H1 (cell line): ENCODE measurements around the gene TGM4.

Experiments used
- CBX5 ChIP-seq: fragments of 300-800, 300-1000 bp; sonication (generic); IDR thresholded peaks from 2 replicates; pipeline ENCODE4 v1.7.1; 2016; ENCODE audit warnings: antibody characterized with exemption, low read length, low read depth
- EZH2 ChIP-seq: fragments of 200-600 bp; sonication (generic); IDR thresholded peaks from 2 replicates; pipeline ENCODE4 v1.7.1; 2012; ENCODE audit warnings: low read depth, mild to moderate bottlenecking, moderate library complexity, low read length, inconsistent platforms; ENCODE audit not compliant: severe bottlenecking
- GTF2F1 ChIP-seq: IDR thresholded peaks from 2 replicates; pipeline ENCODE4 v1.6.1; 2012; ENCODE audit warnings: low read depth, low read length, improper control_type of control experiment, borderline replicate concordance
- JUN ChIP-seq: IDR thresholded peaks from 2 replicates; pipeline ENCODE4 v1.6.1; 2011; ENCODE audit warnings: low read depth, mild to moderate bottlenecking, improper control_type of control experiment, low read length
- MAFK ChIP-seq: IDR thresholded peaks from 2 replicates; pipeline ENCODE4 v1.6.1; 2012; ENCODE audit warnings: low read depth, mild to moderate bottlenecking, improper control_type of control experiment, low read length
- POLR2A ChIP-seq, 2 experiments: IDR thresholded peaks; 1 replicate in 1 of 2; 2 replicates in 1 of 2; pipeline ENCODE4 v1.6.1; 2011; ENCODE audit warnings: low read depth in 2 of 2, low read length in 2 of 2, mild to moderate bottlenecking in 2 of 2; ENCODE audit errors: control extremely low read depth in 1 of 2
- POLR2AphosphoS5 ChIP-seq: IDR thresholded peaks from 2 replicates; pipeline ENCODE4 v1.6.1; 2011; ENCODE audit warnings: low read depth, low read length
- RAD21 ChIP-seq, 2 experiments: IDR thresholded peaks in 1 of 2; conservative IDR thresholded peaks in 1 of 2; 2 replicates each; pipeline ENCODE4 v1.6.1; 2011; ENCODE audit warnings: low read depth in 2 of 2, low read length in 2 of 2, improper control_type of control experiment in 1 of 2, inconsistent platforms in 1 of 2, mild to moderate bottlenecking in 1 of 2, moderate library complexity in 1 of 2
- SIN3A ChIP-seq, 2 experiments: IDR thresholded peaks in 1 of 2; conservative IDR thresholded peaks in 1 of 2; 2 replicates each; pipeline ENCODE4 v1.6.1; 2011 to 2012; ENCODE audit warnings: low read length in 2 of 2, improper control_type of control experiment in 1 of 2, low read depth in 1 of 2, mild to moderate bottlenecking in 1 of 2
- SP2 ChIP-seq: IDR thresholded peaks from 2 replicates; pipeline ENCODE4 v1.6.1; 2012; ENCODE audit warnings: mild to moderate bottlenecking, low read length, inconsistent platforms
- TAF7 ChIP-seq: optimal IDR thresholded peaks from 2 replicates; pipeline ENCODE3; 2011; ENCODE audit warnings: low read depth, mild to moderate bottlenecking, inconsistent platforms, low read length, moderate library complexity, borderline replicate concordance
- ZNF274 ChIP-seq: IDR thresholded peaks from 2 replicates; pipeline ENCODE4 v1.7.0; 2012; ENCODE audit warnings: low read length, borderline replicate concordance; ENCODE audit errors: extremely low read depth
- TF ChIP-seq, protein P1 (sequence below), 3 experiments: IDR thresholded peaks; 1 replicate in 2 of 3; 2 replicates in 1 of 3; pipeline versions ENCODE4 v1.5.1 to v1.6.1; 2011; ENCODE audit warnings: low read length in 3 of 3, mild to moderate bottlenecking in 3 of 3, inconsistent platforms in 2 of 3, low read depth in 1 of 3, moderate library complexity in 1 of 3; ENCODE audit not compliant: insufficient read depth in 1 of 3; ENCODE audit errors: control extremely low read depth in 1 of 3
- TF ChIP-seq, protein P2 (sequence below): IDR thresholded peaks from 2 replicates; pipeline ENCODE4 v1.6.1; 2011; ENCODE audit warnings: low read depth, mild to moderate bottlenecking, low read length; ENCODE audit not compliant: insufficient read depth

DNA sequence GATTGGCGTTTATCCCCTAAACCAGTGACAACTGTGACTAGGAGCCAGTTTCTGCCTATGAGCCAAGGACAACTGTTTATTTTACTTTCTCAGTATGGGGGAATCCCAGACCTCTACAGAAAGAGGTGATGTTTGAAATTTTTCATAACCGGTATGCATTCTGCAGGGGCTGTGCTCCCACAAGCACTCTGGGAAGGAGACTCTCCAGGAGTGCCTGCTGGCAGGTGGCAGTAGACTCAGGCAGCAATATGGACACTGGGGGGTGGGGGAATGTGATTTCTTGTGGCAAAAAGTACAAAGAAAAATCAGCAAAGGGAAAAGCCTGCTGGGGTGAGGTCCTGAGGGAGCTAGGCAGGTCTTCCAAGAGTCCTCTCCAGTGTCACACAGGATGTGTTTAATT lies 5.9 kb downstream of the TGM4 start:
- TF ChIP-seq EZH2 (no peak), POLR2AphosphoS5 (no peak), TAF7 (no peak), RAD21 (IDR thresholded peaks at IDR 0.05 in 1 of 2, conservative IDR thresholded peaks at IDR 0.05 in 1 of 2; ENCODE audit: low read depth in 2 of 2, low read length in 2 of 2) (no peak), CBX5 (no peak), GTF2F1 (no peak), POLR2A (IDR thresholded peaks at IDR 0.05; ENCODE audit: control extremely low read depth in 1 of 2, low read depth in 2 of 2, low read length in 2 of 2) (no peak), SIN3A (conservative IDR thresholded peaks at IDR 0.05 in 1 of 2, IDR thresholded peaks at IDR 0.05 in 1 of 2; ENCODE audit: low read depth in 1 of 2, low read length in 2 of 2) (no peak), SP2 (no peak), JUN (no peak), MAFK (no peak), ZNF274 (no peak)
- TF ChIP-seq, protein P1, sequence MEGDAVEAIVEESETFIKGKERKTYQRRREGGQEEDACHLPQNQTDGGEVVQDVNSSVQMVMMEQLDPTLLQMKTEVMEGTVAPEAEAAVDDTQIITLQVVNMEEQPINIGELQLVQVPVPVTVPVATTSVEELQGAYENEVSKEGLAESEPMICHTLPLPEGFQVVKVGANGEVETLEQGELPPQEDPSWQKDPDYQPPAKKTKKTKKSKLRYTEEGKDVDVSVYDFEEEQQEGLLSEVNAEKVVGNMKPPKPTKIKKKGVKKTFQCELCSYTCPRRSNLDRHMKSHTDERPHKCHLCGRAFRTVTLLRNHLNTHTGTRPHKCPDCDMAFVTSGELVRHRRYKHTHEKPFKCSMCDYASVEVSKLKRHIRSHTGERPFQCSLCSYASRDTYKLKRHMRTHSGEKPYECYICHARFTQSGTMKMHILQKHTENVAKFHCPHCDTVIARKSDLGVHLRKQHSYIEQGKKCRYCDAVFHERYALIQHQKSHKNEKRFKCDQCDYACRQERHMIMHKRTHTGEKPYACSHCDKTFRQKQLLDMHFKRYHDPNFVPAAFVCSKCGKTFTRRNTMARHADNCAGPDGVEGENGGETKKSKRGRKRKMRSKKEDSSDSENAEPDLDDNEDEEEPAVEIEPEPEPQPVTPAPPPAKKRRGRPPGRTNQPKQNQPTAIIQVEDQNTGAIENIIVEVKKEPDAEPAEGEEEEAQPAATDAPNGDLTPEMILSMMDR (IDR thresholded peaks at IDR 0.05; ENCODE audit: control extremely low read depth in 1 of 3, insufficient read depth in 1 of 3, low read depth in 1 of 3, low read length in 3 of 3), result no peak
- TF ChIP-seq, protein P2, sequence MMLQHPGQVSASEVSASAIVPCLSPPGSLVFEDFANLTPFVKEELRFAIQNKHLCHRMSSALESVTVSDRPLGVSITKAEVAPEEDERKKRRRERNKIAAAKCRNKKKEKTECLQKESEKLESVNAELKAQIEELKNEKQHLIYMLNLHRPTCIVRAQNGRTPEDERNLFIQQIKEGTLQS, result no peak
